GM12872 (cell line): Measurements from ENCODE around the gene BCOR.

Source experiments
- TF ChIP-seq, protein P1 (sequence below): IDR thresholded peaks from 3 replicates; pipeline ENCODE4 v1.5.1; 2011; ENCODE audit warnings: low read depth, mild to moderate bottlenecking, low read length, moderate library complexity; ENCODE audit not compliant: insufficient read depth

BCOR gene

DNA sequence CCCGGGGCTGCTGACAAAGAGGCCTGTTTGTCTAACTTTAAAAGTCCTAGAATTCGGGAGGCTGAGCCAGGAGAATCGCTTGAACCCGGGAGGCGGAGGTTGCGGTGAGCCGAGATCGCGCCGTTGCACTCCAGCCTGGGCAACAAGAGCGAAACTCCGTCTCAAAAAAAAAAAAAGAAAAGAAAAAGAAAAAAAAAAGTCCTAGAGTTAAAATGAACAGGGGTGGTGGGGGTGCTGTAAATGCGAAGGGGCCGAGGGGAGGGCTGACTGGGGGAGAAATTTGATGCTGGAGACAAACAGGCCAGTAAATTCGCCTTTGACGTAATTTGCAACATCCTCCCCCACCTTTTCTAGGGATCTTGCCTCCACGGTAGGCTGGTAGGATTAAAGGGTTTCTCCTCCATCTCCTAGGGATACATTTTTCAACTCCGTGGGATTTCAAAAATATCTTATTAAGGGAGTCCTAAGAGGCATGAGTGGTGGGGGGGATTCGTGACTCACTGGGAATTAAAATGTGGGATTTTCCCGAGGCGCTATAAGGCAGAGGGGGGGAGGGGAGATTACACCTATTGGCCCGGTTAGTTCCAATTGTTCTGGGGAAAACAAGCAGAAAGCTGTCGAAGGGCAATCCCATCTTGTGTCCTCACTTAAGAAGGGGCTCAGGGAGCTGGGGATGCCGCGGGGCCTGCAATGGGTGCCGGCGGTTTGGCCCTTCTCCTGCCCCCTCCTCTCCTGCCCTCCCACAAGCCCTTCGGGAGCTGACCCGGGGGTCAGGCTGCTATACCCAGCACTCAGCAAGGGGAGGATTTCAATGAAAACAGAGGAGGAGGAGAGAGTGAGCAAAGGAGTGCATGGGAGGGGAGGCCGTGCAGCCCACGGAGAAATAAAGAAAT lies 3.0 kb upstream of the BCOR start:
- TF ChIP-seq, protein P1, sequence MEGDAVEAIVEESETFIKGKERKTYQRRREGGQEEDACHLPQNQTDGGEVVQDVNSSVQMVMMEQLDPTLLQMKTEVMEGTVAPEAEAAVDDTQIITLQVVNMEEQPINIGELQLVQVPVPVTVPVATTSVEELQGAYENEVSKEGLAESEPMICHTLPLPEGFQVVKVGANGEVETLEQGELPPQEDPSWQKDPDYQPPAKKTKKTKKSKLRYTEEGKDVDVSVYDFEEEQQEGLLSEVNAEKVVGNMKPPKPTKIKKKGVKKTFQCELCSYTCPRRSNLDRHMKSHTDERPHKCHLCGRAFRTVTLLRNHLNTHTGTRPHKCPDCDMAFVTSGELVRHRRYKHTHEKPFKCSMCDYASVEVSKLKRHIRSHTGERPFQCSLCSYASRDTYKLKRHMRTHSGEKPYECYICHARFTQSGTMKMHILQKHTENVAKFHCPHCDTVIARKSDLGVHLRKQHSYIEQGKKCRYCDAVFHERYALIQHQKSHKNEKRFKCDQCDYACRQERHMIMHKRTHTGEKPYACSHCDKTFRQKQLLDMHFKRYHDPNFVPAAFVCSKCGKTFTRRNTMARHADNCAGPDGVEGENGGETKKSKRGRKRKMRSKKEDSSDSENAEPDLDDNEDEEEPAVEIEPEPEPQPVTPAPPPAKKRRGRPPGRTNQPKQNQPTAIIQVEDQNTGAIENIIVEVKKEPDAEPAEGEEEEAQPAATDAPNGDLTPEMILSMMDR = no peak

DNA sequence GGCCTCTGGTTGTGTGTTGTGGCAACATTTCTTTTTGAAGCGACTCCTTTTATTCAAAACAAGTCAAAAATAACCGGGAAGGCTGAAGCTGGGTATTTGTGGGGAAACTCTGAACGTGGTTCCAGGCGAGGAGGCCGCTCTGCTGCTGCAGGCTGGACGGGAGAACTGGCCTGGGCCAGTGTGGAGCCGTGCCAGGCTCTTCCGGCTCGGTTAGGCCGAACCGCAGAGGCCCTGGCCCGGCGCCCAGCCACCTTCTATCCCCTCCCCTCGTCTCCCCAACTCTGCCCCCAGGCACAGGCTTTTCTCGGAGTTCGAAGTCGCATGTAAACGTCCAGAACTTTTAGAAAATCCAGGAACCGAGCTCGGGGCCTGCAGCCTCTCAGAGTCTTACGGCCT lies 2.4 kb upstream of the BCOR start:
- TF ChIP-seq, protein P1 = no peak

DNA sequence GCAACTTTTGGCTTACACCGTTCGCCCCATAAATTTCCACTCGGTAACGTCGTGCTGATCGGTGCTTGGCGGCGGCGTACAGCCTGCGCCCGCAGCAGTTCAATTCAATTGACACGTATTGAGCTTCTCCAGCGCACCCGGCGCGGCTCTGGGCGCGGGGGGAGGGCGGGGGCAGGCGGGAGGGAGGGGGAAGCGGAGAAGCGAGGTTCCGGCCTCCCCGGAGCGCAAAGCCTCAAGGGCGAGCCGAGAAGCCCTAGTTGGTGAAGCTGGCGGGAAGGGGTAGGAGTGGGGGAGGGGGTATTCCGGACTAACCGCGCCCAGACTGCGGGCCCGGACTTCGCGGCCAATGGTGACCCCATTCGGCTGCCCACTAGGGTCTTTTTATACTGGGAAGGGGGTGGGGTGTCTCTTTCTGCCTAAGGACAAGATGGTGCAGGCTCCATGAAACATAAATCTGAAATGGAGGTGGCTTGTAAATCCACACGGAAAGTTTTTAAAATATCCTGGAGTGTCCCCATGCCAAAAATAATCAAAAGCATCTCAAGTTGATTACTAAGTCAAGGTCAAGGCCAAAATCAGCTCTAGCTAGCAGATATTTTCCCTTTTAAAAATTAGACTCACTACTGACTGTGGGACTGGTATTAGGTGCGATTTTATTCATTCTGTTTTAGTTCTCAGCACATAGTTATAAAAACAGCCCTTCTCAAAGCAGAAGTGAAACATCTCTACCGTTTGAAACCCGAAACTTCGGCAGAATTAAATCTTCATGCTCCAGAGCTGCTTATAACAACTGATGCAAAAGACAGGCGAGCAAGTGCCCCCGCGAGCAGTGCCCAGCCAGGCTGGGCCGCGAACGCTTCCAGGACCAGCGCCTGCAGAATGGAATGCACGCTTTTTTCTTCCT lies 1.5 kb upstream of the BCOR start:
- TF ChIP-seq, protein P1 = no peak

DNA sequence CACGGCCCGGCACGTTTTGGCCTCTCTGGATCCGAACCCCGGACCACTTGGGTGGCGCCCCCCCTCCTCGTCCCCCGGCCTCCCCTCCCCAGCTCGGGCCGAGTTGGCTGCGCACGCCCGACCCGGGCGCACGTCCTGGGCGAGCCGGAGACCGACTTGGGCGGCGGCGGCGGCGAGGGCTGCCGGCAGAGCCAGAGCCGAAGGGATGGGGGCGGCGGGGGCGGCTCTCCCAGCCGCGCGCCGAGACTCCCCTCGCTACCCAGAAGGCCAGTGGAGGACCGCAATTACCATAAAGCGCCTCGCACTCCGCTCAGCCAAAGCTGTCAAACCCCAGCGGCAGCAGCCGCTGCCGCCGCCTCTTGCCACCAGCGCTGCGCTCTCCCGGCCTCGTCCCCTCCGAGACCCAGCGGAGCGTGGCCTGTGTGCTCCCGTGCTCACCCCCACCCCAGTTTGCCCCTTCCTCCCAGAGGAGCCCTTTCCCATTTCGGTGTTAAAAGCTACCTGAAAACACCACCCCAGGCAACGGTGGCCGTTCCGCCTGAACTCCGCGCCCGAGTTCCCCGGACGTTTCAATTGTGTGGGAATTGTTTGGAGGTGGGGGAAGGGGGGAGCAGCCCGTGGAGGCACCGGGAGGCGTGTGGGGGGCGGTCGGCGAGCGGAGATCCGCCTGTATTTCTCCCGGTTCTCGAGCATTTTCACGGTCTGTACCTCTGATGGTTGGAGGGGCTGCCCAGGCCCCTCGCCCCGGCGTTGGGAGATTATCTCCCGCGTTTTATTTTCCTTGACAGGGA lies 701 bp upstream of the BCOR start:
- TF ChIP-seq, protein P1 = no peak

DNA sequence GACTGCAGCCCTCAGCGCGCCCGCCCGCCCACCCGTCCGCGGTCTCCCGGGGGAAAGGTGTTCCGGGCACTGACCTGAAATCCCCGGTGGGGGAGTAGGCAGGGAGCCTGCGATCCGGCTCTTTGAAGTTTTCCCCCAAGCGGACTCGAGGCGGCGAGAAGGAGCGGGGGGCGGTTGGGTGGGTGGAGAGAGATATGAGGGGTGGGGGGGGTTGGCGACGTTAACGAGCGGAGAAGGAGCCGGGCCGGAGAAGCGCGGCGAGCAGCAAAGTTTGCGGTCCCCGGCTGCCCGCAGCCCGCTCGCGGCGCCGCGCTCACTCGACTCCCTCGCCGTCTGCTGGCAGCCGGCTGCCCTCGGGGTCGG lies 636 bp downstream of the BCOR start:
- TF ChIP-seq, protein P1 = no peak

DNA sequence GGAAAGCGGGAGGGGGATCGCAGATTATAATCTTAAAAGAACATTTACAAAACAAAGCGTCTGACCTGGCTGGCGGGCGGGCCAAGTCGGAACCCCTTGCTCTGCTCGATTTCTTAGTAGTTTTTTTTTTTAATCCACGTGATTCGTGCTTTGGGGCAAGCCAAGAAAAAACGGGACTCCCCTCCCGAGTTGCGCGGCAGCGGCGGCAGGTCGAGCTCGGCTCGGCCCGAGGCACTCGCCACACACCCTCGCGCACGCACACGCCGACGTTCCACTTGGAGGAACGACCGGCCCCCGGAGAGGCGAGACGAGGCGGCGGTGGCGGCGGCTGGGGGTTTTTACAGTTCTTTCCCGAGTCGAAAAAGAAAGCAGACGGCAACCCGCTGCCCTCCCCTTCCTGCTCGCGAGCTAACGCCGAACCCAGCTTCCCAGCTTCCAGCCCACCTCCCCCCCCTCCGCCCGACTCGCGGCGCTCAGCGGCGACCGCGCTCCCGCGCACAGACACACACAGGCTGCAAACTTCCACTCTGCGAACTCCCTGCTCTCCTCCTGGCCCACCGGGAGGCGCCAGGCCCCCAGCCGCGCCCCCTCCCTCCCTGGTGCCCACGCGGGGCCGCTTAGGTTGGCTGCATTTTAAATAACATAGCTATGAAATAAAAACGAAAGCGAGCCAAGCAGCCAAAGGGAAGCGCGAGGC lies 1.2 kb downstream of the BCOR start:
- TF ChIP-seq, protein P1 = no peak
